Naive thymus-derived CD4-positive, alpha-beta T cell (primary cell): Measurements from ENCODE around the gene MSH5. TPM values are rescaled to one million over a fixed set of nuclear protein-coding genes. Genes with fewer than 3 reads are reported as not detected.

Experiments used
- ATAC-seq: fragments of 150-1000 bp; cut with Tn5 transposase; 2 replicates; pipeline ENCODE4 v1.10.0; 2021; ENCODE audit warnings: mild to moderate bottlenecking, moderate library complexity
- CTCF ChIA-PET: fragments of 350-600 bp; sonication (Branson Sonifier 250); formaldehyde crosslinking; loops from one replicate; lab custom pipeline; 2021; ENCODE audit warnings: antibody characterized with exemption; lab: Charles Lee
- POLR2A ChIA-PET: fragments of 350-600 bp; sonication (Branson Sonifier 250); formaldehyde crosslinking; loops from one replicate; lab custom pipeline; 2021; ENCODE audit warnings: antibody characterized with exemption, inconsistent platforms; lab: Charles Lee
- DNase-seq, 9 donors: peaks; one replicate each; pipeline versions ENCODE4 v3.0.0 to v3.0.0-alpha.2; 2020 to 2022; ENCODE audit warnings: mixed read lengths in 1 of 9
- H3K27ac ChIP-seq: one replicate; pipeline ENCODE4 v1.7.0; 2013; ENCODE audit warnings: mild to moderate bottlenecking, low read depth, low read length, moderate library complexity
- H3K27me3 ChIP-seq, 2 donors: one replicate each; pipeline ENCODE4 v1.7.0; 2013; ENCODE audit warnings: low read length in 2 of 2, mild to moderate bottlenecking in 2 of 2, moderate library complexity in 2 of 2; ENCODE audit not compliant: control insufficient read depth in 2 of 2, insufficient read depth in 2 of 2
- H3K36me3 ChIP-seq, 3 experiments: 1 replicate in 2 of 3; 2 replicates in 1 of 3; pipeline ENCODE4 v1.7.0; 2013; ENCODE audit warnings: low read length in 3 of 3, mild to moderate bottlenecking in 3 of 3, moderate library complexity in 1 of 3; ENCODE audit not compliant: insufficient read depth in 3 of 3, control insufficient read depth in 2 of 3
- H3K4me1 ChIP-seq, 2 donors: one replicate each; pipeline ENCODE4 v1.7.0; 2013; ENCODE audit warnings: low read length in 2 of 2, mild to moderate bottlenecking in 2 of 2, moderate library complexity in 1 of 2; ENCODE audit not compliant: control insufficient read depth in 2 of 2, insufficient read depth in 2 of 2
- H3K4me3 ChIP-seq: 2 replicates; pipeline ENCODE4 v1.7.0; 2013; ENCODE audit warnings: mild to moderate bottlenecking, low read length
- H3K9me3 ChIP-seq, 3 experiments: 1 replicate in 2 of 3; 2 replicates in 1 of 3; pipeline ENCODE4 v1.7.0; 2013; ENCODE audit warnings: low read length in 3 of 3; ENCODE audit not compliant: control insufficient read depth in 2 of 3
- H3K27ac Mint-ChIP-seq, 9 donors: one replicate each; pipeline ENCODE4 v1.8.0; 2020 to 2022; ENCODE audit warnings: mixed read lengths in 9 of 9, mild to moderate bottlenecking in 8 of 9, moderate library complexity in 5 of 9, inconsistent platforms in 2 of 9
- H3K27me3 Mint-ChIP-seq, 5 donors: one replicate each; pipeline ENCODE4 v1.8.0; 2021 to 2022; ENCODE audit warnings: mixed read lengths in 5 of 5, mild to moderate bottlenecking in 1 of 5
- H3K36me3 Mint-ChIP-seq, 5 donors: one replicate each; pipeline ENCODE4 v1.8.0; 2020 to 2022; ENCODE audit warnings: mixed read lengths in 5 of 5, mild to moderate bottlenecking in 3 of 5, inconsistent platforms in 1 of 5
- H3K4me1 Mint-ChIP-seq, 7 donors: one replicate each; pipeline ENCODE4 v1.8.0; 2020 to 2022; ENCODE audit warnings: mixed read lengths in 7 of 7, mild to moderate bottlenecking in 3 of 7, inconsistent platforms in 1 of 7
- H3K4me3 Mint-ChIP-seq, 10 donors: one replicate each; pipeline ENCODE4 v1.8.0; 2020 to 2022; ENCODE audit warnings: mild to moderate bottlenecking in 10 of 10, mixed read lengths in 10 of 10, moderate library complexity in 6 of 10, inconsistent platforms in 2 of 10
- H3K9me3 Mint-ChIP-seq, 11 donors: one replicate each; pipeline ENCODE4 v1.8.0; 2020 to 2022; ENCODE audit warnings: mixed read lengths in 11 of 11, mild to moderate bottlenecking in 4 of 11, inconsistent platforms in 1 of 11, moderate library complexity in 1 of 11
- intact Hi-C, 2 donors: fragments of 100-400 bp; cut with micrococcal nuclease; formaldehyde crosslinking; loops; one replicate each; pipeline ENCODE4 v1.15.1; 2023
- polyA plus RNA-seq, 2 donors: library from polyadenylated mRNA; unstranded; fragments of 300-500 nt; fragmentation: Illumina TruSeq; gene quantifications; one replicate each; pipeline ENCODE4 v1.2.3, GENCODE V29; 2021
- total RNA-seq, 6 experiments: library from RNA in 5 of 6; stranded (reverse) in 5 of 6; gene quantifications; 1 replicate in 5 of 6; 2 replicates in 1 of 6; pipeline ENCODE4 v1.2.3 and lab custom pipeline; 2021 to 2026

MSH5 gene
- total and polyA plus RNA-seq, 7 experiments from 2014 or later, result 0.51 to 52.2 (median 11.0) TPM

DNA sequence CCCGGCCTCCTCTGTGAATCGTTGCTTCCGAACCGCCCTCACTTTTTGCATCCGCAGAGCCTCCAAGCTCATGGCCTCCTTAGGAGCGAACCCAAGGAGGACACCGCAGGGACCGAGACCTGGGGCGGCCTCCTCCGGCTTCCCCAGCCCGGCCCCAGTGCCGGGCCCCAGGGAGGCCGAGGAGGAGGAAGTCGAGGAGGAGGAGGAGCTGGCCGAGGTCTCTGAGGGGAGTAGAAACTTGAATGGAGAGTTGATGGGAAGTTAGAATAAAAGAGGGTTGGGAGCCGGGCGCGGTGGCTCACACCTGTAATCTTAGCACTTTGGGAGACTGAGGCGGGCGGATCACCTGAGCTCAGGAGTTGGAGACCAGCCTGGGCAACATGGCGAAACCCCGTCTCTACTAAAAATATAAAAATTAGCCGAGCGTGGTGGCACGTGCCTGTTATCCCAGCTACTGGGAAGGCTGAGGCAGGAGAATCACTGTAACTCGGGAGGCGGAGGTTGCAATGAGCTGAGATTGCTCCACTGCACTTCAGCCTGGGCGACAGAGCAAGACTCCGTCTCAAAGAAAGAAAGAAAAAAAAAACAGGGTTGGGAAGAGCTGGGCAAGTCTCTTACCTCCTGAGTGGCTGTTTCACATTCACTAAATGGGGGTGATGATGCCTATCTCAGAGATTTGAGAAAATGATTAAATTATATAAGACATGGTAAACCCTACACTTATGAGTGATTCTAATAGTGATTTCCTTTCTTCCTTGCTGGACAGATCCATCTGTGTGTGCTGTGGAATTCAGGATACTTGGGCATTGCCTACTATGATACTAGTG, 805 bp downstream of the MSH5 start:
- Mint-ChIP-seq H3K4me3 (peak overlapping the region; percentile 86 to 100 (median 96)), H3K27me3 (no peaks in the 10 kb centered on the region), H3K9me3 (peaks cover 0 to 3% (median 0%) of the 10 kb centered on the region in 11 donors), H3K27ac (peak overlapping the region in 7 of 9 donors; percentile 78 to 93 (median 89)), H3K4me1 (peaks cover 41 to 64% (median 53%) of the 10 kb centered on the region in 7 donors), H3K36me3 (peaks cover 0 to 25% (median 0%) of the 10 kb centered on the region in 5 donors)
- no peaks in the 10 kb centered on the region for H3K27me3 ChIP-seq
- ChIA-PET CTCF (interaction anchor here (0.9 to 4.3 kb wide), 3 partner anchors 11 to 51 kb away, joined by 3 to 30 read pairs (median 5); partner anchors contain the start of gene DDAH2), POLR2A (interaction anchor here (0.6 to 4.6 kb wide), 8 partner anchors 10 to 412 kb away, joined by 3 to 28 read pairs (median 4); partner anchors contain the start of genes BAG6, HSPA1B and LSM2)
- peaks cover 29 to 33% of the 10 kb centered on the region in 2 donors for H3K4me1 ChIP-seq
- H3K4me3 ChIP-seq, result peak overlapping the region; percentile 68
- peak overlapping the region; percentile 69 for H3K27ac ChIP-seq
- H3K36me3 ChIP-seq, result no peaks in the 10 kb centered on the region
- no peaks in the 10 kb centered on the region for H3K9me3 ChIP-seq
- intact Hi-C loops, result no loop called here
- ATAC-seq (peak; percentile 1), DNase-seq (peak in 1 of 9 donors; percentile 62)

DNA sequence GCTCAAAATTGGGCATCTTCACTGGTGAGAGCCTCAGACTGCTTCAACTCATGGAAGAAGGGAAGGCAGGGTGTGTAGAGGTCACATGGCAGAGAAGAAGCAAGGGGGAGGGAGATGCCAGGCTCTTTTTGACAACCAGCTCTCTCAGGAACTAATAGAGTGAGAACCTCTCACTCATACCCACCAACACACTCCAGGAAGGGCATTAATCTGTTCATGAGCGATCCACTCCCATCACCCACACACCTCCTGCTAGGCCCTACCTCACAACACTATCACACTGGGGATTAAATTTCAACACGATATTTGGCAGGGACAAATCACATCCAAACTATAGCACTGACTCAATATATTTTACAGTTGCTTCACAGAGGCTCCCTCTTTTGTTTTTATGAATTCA, 2.0 kb downstream of the MSH5 start:
- intact Hi-C loops, result loop anchor here in 1 of 2 donors (1.0 kb wide), 1 partner anchor 28 kb away; no protein-coding TSS in a partner anchor
- H3K27ac ChIP-seq, result no peak overlapping the region
- H3K4me3 Mint-ChIP-seq, result peak overlapping the region in 7 of 10 donors; percentile 10 to 55 (median 39)
- H3K9me3 Mint-ChIP-seq, result peaks cover 0 to 5% (median 0%) of the 10 kb centered on the region in 11 donors
- H3K4me3 ChIP-seq, result no peak overlapping the region
- POLR2A ChIA-PET, result interaction anchor here (0.5 to 1.0 kb wide), 3 partner anchors 74 to 1985 kb away, joined by 3 to 5 read pairs (median 4); partner anchors contain the start of gene HSPA1A
- peaks cover 31 to 59% (median 42%) of the 10 kb centered on the region in 7 donors for H3K4me1 Mint-ChIP-seq
- H3K9me3 ChIP-seq, result no peaks in the 10 kb centered on the region
- peak overlapping the region in 1 of 9 donors; percentile 29 for H3K27ac Mint-ChIP-seq
- peaks cover 0 to 18% (median 0%) of the 10 kb centered on the region in 5 donors for H3K36me3 Mint-ChIP-seq
- no peaks in the 10 kb centered on the region for H3K27me3 Mint-ChIP-seq
- H3K4me1 ChIP-seq, result peaks cover 25 to 28% of the 10 kb centered on the region in 2 donors
- ATAC-seq (no peak), DNase-seq (no peak)
- CTCF ChIA-PET, result interaction anchor here (0.7 kb wide), 3 partner anchors 117 to 307 kb away, joined by 3 read pairs; no protein-coding TSS in a partner anchor
- H3K36me3 ChIP-seq, result no peaks in the 10 kb centered on the region
- no peaks in the 10 kb centered on the region for H3K27me3 ChIP-seq

DNA sequence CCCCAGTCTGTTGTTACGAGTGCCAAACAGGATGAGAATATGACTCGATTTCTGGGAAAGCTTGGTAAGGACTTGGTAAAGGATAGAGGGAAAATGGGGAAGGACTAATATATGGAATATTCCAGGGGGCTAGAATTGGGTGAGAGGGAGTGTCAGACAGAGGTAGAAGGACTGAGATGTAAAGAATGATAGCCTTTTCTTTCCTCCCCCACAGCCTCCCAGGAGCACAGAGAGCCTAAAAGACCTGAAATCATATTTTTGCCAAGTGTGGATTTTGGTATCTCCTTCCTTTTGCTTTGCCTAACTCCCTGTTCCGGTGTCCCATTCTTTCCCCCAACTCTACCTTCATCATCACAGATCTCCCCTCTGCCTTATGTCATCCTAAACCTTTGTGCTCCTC, 3.1 kb downstream of the MSH5 start:
- no peaks in the 10 kb centered on the region for H3K27me3 ChIP-seq
- no peak for DNase-seq
- no peaks in the 10 kb centered on the region for H3K36me3 ChIP-seq
- Mint-ChIP-seq H3K36me3 (peaks cover 0 to 23% (median 0%) of the 10 kb centered on the region in 5 donors), H3K4me1 (peaks cover 21 to 52% (median 31%) of the 10 kb centered on the region in 7 donors), H3K9me3 (peaks cover 0 to 5% (median 0%) of the 10 kb centered on the region in 11 donors), H3K27ac (peak overlapping the region in 1 of 9 donors; percentile 46), H3K27me3 (no peaks in the 10 kb centered on the region), H3K4me3 (peak overlapping the region in 1 of 10 donors; percentile 18)
- peaks cover 16 to 17% of the 10 kb centered on the region in 2 donors for H3K4me1 ChIP-seq
- ChIA-PET POLR2A (no interaction called here), CTCF (interaction anchor here (1.1 kb wide), 1 partner anchor 193 kb away, joined by 3 read pairs; no protein-coding TSS in a partner anchor)
- intact Hi-C loops, result loop anchor here in 1 of 2 donors (1.0 kb wide), 1 partner anchor 27 kb away; no protein-coding TSS in a partner anchor
- H3K9me3 ChIP-seq, result no peaks in the 10 kb centered on the region
- ATAC-seq, result no peak
- H3K27ac ChIP-seq, result no peak overlapping the region
- H3K4me3 ChIP-seq, result no peak overlapping the region

DNA sequence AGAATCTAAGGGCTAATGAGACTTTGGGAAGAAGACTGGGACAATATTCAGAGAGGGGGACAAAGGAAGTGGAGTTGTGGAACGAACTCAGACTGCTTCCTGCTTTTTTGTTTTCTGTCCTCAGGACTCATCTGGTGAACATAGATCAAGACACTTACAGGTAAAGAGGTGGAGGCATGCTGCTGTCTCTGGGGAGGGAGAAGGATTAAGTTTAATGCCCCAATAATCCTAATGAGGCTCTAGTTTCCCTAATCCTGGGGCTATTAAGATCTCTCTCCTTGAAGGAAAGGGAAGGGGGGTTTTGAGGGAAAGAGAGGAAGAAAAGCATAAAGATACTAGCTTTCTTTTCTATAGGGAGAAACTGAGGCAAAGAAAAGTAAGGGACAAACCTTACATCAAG, 4.6 kb downstream of the MSH5 start:
- Histone ChIP-seq H3K9me3 (no peaks in the 10 kb centered on the region), H3K27me3 (no peaks in the 10 kb centered on the region), H3K4me1 (peaks cover 2 to 3% of the 10 kb centered on the region in 2 donors), H3K36me3 (no peaks in the 10 kb centered on the region), H3K4me3 (no peak overlapping the region), H3K27ac (no peak overlapping the region)
- ChIA-PET CTCF (no interaction called here), POLR2A (no interaction called here)
- Mint-ChIP-seq H3K27me3 (no peaks in the 10 kb centered on the region), H3K4me1 (peaks cover 5 to 39% (median 16%) of the 10 kb centered on the region in 7 donors), H3K27ac (peak overlapping the region in 2 of 9 donors; percentile 6 to 11), H3K36me3 (peaks cover 0 to 25% (median 0%) of the 10 kb centered on the region in 5 donors), H3K4me3 (no peak overlapping the region), H3K9me3 (peaks cover 0 to 5% (median 0%) of the 10 kb centered on the region in 11 donors)
- no peak for ATAC-seq
- intact Hi-C loops, result no loop called here
- no peak for DNase-seq

DNA sequence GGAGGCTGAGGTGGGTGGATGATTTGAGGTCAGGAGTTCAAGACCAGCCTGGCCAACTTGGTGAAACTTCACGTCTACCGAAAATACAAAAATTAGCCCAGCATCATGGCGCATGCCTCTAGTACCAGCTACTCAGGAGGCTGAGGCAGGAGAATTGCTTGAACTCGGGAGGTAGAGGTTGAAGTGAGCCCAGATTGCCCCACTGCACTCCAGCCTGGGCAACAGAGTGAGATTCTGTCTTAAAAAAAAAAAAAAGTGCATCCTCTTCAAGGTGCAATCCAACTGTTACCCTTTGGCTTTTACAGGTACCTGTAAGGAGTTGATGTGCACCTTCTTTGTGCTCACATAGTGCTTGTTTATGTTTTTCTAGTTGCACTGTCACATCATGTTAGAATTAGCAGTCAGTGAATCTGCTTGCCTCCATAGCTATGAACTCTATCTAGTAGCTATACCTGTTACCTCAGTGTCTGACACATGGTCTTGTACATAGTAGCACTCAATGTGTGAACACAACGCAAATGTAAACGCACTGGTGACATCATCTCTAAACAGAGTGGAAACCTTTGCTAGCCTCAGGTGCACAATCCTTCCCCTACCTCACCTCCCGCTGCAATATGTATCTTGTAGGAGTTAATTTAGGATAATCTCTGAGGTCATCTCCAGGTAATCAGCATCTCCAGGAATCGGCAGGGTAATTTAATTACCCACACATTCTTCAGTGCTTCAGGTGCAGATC, 9.7 kb downstream of the MSH5 start:
- ATAC-seq (no peak), DNase-seq (no peak)
- intact Hi-C loops, result no loop called here
- H3K36me3 Mint-ChIP-seq, result peaks cover 0 to 17% (median 0%) of the 10 kb centered on the region in 5 donors
- ChIA-PET POLR2A (interaction anchor here (1.0 kb wide), 1 partner anchor 57 kb away, joined by 3 read pairs; the partner anchor contains the start of gene LSM2), CTCF (no interaction called here)
- Histone ChIP-seq H3K4me1 (no peaks in the 10 kb centered on the region), H3K36me3 (no peaks in the 10 kb centered on the region), H3K9me3 (no peaks in the 10 kb centered on the region), H3K4me3 (no peak overlapping the region), H3K27ac (no peak overlapping the region), H3K27me3 (no peaks in the 10 kb centered on the region)
- H3K27me3 Mint-ChIP-seq, result no peaks in the 10 kb centered on the region
- H3K9me3 Mint-ChIP-seq, result peaks cover 0 to 2% (median 0%) of the 10 kb centered on the region in 11 donors
- peak overlapping the region in 1 of 10 donors; percentile 17 for H3K4me3 Mint-ChIP-seq
- peaks cover 0 to 10% (median 0%) of the 10 kb centered on the region in 7 donors for H3K4me1 Mint-ChIP-seq
- no peak overlapping the region for H3K27ac Mint-ChIP-seq
